ENCODE measurements around the gene LYZ. TPM values are rescaled to one million over a fixed set of nuclear protein-coding genes. Genes with fewer than 3 reads are reported as not detected.
A peak's percentile ranks its signal among the peaks of the same experiment; 100 is the strongest.

LYZ gene
- total RNA-seq, 1 experiment from 2014 or later: not detected

GRCh38 chr12:69385038-69385437 is 36.9 kb downstream of the LYZ start:
- Histone ChIP-seq H4K20me1 (ENCODE audit: insufficient read depth, low read depth, low read length) (no peaks in the 10 kb centered on the region), H3K36me3 (ENCODE audit: insufficient read depth, low read length) (peaks cover 13% of the 10 kb centered on the region; the same call in 1 of the 2 replicates)

GRCh38 chr12:69386921-69387320 is 38.7 kb downstream of the LYZ start:
- Histone ChIP-seq H3K27me3 (ENCODE audit: low read length) (no peaks in the 10 kb centered on the region), H2AFZ (ENCODE audit: low read length) (no peak overlapping the region), H3K79me2 (ENCODE audit: low read length) (peaks cover 63% of the 10 kb centered on the region), H3K4me2 (ENCODE audit: low read depth, low read length, poor library complexity, severe bottlenecking) (no peak overlapping the region), H3K9me2 (replicated peaks; ENCODE audit: insufficient read depth, low read length) (no peaks in the 10 kb centered on the region), H3K9me3 (ENCODE audit: low read length) (no peaks in the 10 kb centered on the region), H3K4me3 (ENCODE audit: low read length) (no peak overlapping the region), H3K9ac (ENCODE audit: low read length) (no peak overlapping the region), H3K36me3 (ENCODE audit: insufficient read depth, low read length) (peaks cover 27% of the 10 kb centered on the region), H4K20me1 (ENCODE audit: insufficient read depth, low read depth, low read length) (no peaks in the 10 kb centered on the region), H3K4me1 (ENCODE audit: low read length) (peaks cover 2% of the 10 kb centered on the region; the same call in 1 of the 2 replicates), H3K27ac (ENCODE audit: low read length) (no peak overlapping the region)
- no peak for DNase-seq

More at GRCh38 chr12:69385038-69385437, 36.9 kb downstream of the LYZ start:
- H3K4me3 ChIP-seq (ENCODE audit: low read length): no peak overlapping the region
- DNase-seq: no peak
- H3K9me3 ChIP-seq (ENCODE audit: low read length): no peaks in the 10 kb centered on the region
- no peak overlapping the region for H3K9ac ChIP-seq (ENCODE audit: low read length)
- H2AFZ ChIP-seq (ENCODE audit: low read length): no peak overlapping the region
- H3K4me1 ChIP-seq (ENCODE audit: low read length): peaks cover 2% of the 10 kb centered on the region; the same call in 1 of the 2 replicates
- no peaks in the 10 kb centered on the region for H3K9me2 ChIP-seq (replicated peaks; ENCODE audit: insufficient read depth, low read length)
- H3K27me3 ChIP-seq (ENCODE audit: low read length): no peaks in the 10 kb centered on the region
- no peak overlapping the region for H3K4me2 ChIP-seq (ENCODE audit: low read depth, low read length, poor library complexity, severe bottlenecking)
- H3K79me2 ChIP-seq (ENCODE audit: low read length): peaks cover 53% of the 10 kb centered on the region
- no peak overlapping the region for H3K27ac ChIP-seq (ENCODE audit: low read length)

- Histone ChIP-seq H3K4me1 (ENCODE audit: low read length) (no peaks in the 10 kb centered on the region), H3K9me3 (ENCODE audit: low read length) (no peaks in the 10 kb centered on the region), H3K27me3 (ENCODE audit: low read length) (no peaks in the 10 kb centered on the region), H3K27ac (ENCODE audit: low read length) (no peak overlapping the region), H3K4me2 (ENCODE audit: low read depth, low read length, poor library complexity, severe bottlenecking) (no peak overlapping the region), H3K9ac (ENCODE audit: low read length) (no peak overlapping the region), H3K36me3 (ENCODE audit: insufficient read depth, low read length) (peaks cover 36% of the 10 kb centered on the region), H3K9me2 (replicated peaks; ENCODE audit: insufficient read depth, low read length) (no peaks in the 10 kb centered on the region), H2AFZ (ENCODE audit: low read length) (no peak overlapping the region), H4K20me1 (ENCODE audit: insufficient read depth, low read depth, low read length) (no peaks in the 10 kb centered on the region), H3K79me2 (ENCODE audit: low read length) (peaks cover 53% of the 10 kb centered on the region), H3K4me3 (ENCODE audit: low read length) (no peak overlapping the region)
- peak; percentile 64 for DNase-seq
These were observed 40.2 kb downstream of the LYZ start for GRCh38 chr12:69388371-69388770.

GRCh38 chr12:69389831-69390230 is 41.6 kb downstream of the LYZ start:
- no peaks in the 10 kb centered on the region for H3K9me3 ChIP-seq (ENCODE audit: low read length)
- no peak overlapping the region for H3K27ac ChIP-seq (ENCODE audit: low read length)
- peaks cover 39% of the 10 kb centered on the region for H3K79me2 ChIP-seq (ENCODE audit: low read length)
- no peaks in the 10 kb centered on the region for H3K9me2 ChIP-seq (replicated peaks; ENCODE audit: insufficient read depth, low read length)
- no peak overlapping the region for H3K9ac ChIP-seq (ENCODE audit: low read length)
- peaks cover 47% of the 10 kb centered on the region for H3K36me3 ChIP-seq (ENCODE audit: insufficient read depth, low read length)
- no peaks in the 10 kb centered on the region for H4K20me1 ChIP-seq (ENCODE audit: insufficient read depth, low read depth, low read length)
- no peaks in the 10 kb centered on the region for H3K27me3 ChIP-seq (ENCODE audit: low read length)
- H3K4me1 ChIP-seq (ENCODE audit: low read length): no peaks in the 10 kb centered on the region
- no peak overlapping the region for H2AFZ ChIP-seq (ENCODE audit: low read length)
- H3K4me3 ChIP-seq (ENCODE audit: low read length): no peak overlapping the region
- H3K4me2 ChIP-seq (ENCODE audit: low read depth, low read length, poor library complexity, severe bottlenecking): no peak overlapping the region
- no peak for DNase-seq

GRCh38 chr12:69392179-69392928 is 44.2 kb downstream of the LYZ start:
- no peak overlapping the region for H3K4me3 ChIP-seq (ENCODE audit: low read length)
- H3K36me3 ChIP-seq (ENCODE audit: insufficient read depth, low read length): peaks cover 59% of the 10 kb centered on the region
- no peaks in the 10 kb centered on the region for H3K27me3 ChIP-seq (ENCODE audit: low read length)
- H3K4me1 ChIP-seq (ENCODE audit: low read length): no peaks in the 10 kb centered on the region
- no peak overlapping the region for H3K4me2 ChIP-seq (ENCODE audit: low read depth, low read length, poor library complexity, severe bottlenecking)
- H4K20me1 ChIP-seq (ENCODE audit: insufficient read depth, low read depth, low read length): no peaks in the 10 kb centered on the region
- H3K79me2 ChIP-seq (ENCODE audit: low read length): peaks cover 30% of the 10 kb centered on the region
- H3K9me2 ChIP-seq (replicated peaks; ENCODE audit: insufficient read depth, low read length): no peaks in the 10 kb centered on the region
- H2AFZ ChIP-seq (ENCODE audit: low read length): no peak overlapping the region
- DNase-seq: no peak
- H3K9ac ChIP-seq (ENCODE audit: low read length): no peak overlapping the region
- no peak overlapping the region for H3K27ac ChIP-seq (ENCODE audit: low read length)
- peaks cover 5% of the 10 kb centered on the region for H3K9me3 ChIP-seq (ENCODE audit: low read length)

GRCh38 chr12:69396041-69396440 is 47.9 kb downstream of the LYZ start:
- Histone ChIP-seq H3K36me3 (ENCODE audit: insufficient read depth, low read length) (peaks cover 50% of the 10 kb centered on the region), H3K9me3 (ENCODE audit: low read length) (peaks cover 5% of the 10 kb centered on the region), H3K4me1 (ENCODE audit: low read length) (no peaks in the 10 kb centered on the region), H3K79me2 (ENCODE audit: low read length) (0 out of 2 replicates have a peak, but pooled peaks cover 8% of the 10 kb centered on the region), H3K9me2 (replicated peaks; ENCODE audit: insufficient read depth, low read length) (no peaks in the 10 kb centered on the region), H3K27ac (ENCODE audit: low read length) (no peak overlapping the region), H4K20me1 (ENCODE audit: insufficient read depth, low read depth, low read length) (no peaks in the 10 kb centered on the region), H3K4me3 (ENCODE audit: low read length) (no peak overlapping the region), H3K9ac (ENCODE audit: low read length) (no peak overlapping the region), H2AFZ (ENCODE audit: low read length) (no peak overlapping the region), H3K4me2 (ENCODE audit: low read depth, low read length, poor library complexity, severe bottlenecking) (no peak overlapping the region), H3K27me3 (ENCODE audit: low read length) (no peaks in the 10 kb centered on the region)
- DNase-seq: no peak

GRCh38 chr12:69396963-69397362 is 48.8 kb downstream of the LYZ start:
- H4K20me1 ChIP-seq (ENCODE audit: insufficient read depth, low read depth, low read length): no peaks in the 10 kb centered on the region
- H3K4me3 ChIP-seq (ENCODE audit: low read length): no peak overlapping the region
- no peak overlapping the region for H3K9ac ChIP-seq (ENCODE audit: low read length)
- H3K27me3 ChIP-seq (ENCODE audit: low read length): no peaks in the 10 kb centered on the region
- no peaks in the 10 kb centered on the region for H3K9me2 ChIP-seq (replicated peaks; ENCODE audit: insufficient read depth, low read length)
- H3K4me1 ChIP-seq (ENCODE audit: low read length): no peaks in the 10 kb centered on the region
- no peak overlapping the region for H3K4me2 ChIP-seq (ENCODE audit: low read depth, low read length, poor library complexity, severe bottlenecking)
- no peak overlapping the region for H3K27ac ChIP-seq (ENCODE audit: low read length)
- no peak for DNase-seq
- peaks cover 5% of the 10 kb centered on the region for H3K9me3 ChIP-seq (ENCODE audit: low read length)
- peaks cover 41% of the 10 kb centered on the region for H3K36me3 ChIP-seq (ENCODE audit: insufficient read depth, low read length)
- H2AFZ ChIP-seq (ENCODE audit: low read length): no peak overlapping the region
- H3K79me2 ChIP-seq (ENCODE audit: low read length): 0 out of 2 replicates have a peak, but pooled peaks cover 1% of the 10 kb centered on the region

GRCh38 chr12:69397978-69398377 is 49.8 kb downstream of the LYZ start:
- Histone ChIP-seq H3K4me1 (ENCODE audit: low read length) (no peaks in the 10 kb centered on the region), H3K9me3 (ENCODE audit: low read length) (peaks cover 5% of the 10 kb centered on the region), H3K9me2 (replicated peaks; ENCODE audit: insufficient read depth, low read length) (no peaks in the 10 kb centered on the region), H3K9ac (ENCODE audit: low read length) (no peak overlapping the region), H3K4me2 (ENCODE audit: low read depth, low read length, poor library complexity, severe bottlenecking) (no peak overlapping the region), H3K36me3 (ENCODE audit: insufficient read depth, low read length) (peaks cover 32% of the 10 kb centered on the region), H3K27ac (ENCODE audit: low read length) (no peak overlapping the region), H3K27me3 (ENCODE audit: low read length) (no peaks in the 10 kb centered on the region), H4K20me1 (ENCODE audit: insufficient read depth, low read depth, low read length) (no peaks in the 10 kb centered on the region), H3K4me3 (ENCODE audit: low read length) (no peak overlapping the region), H2AFZ (ENCODE audit: low read length) (no peak overlapping the region), H3K79me2 (ENCODE audit: low read length) (no peaks in the 10 kb centered on the region)
- no peak for DNase-seq

Data from Karpas-422 (cell line).